ENCODE data around the gene ACER1.

- no peak for TF ChIP-seq POLR2AphosphoS5 (IDR thresholded peaks at IDR 0.05; ENCODE audit: low read depth, low read length)
- TF ChIP-seq POLR2A (IDR thresholded peaks at IDR 0.05; ENCODE audit: low read depth, low read length), result no peak
- TF ChIP-seq TAF1 (IDR thresholded peaks at IDR 0.05; ENCODE audit: low read depth, low read length), result no peak
These were observed 71.5 kb downstream of the ACER1 start for GRCh38 chr19:6261883-6262282.
